CD4-positive, alpha-beta T cell treated with Interleukin-4 for 4 hours (primary cell): ENCODE measurements around the gene GOLGA5.

Experiments
- DNase-seq: peaks from one replicate; pipeline ENCODE4 v3.0.0-alpha.2; 2020

GOLGA5 gene

GRCh38 chr14:92883066-92883465 lies 89.0 kb downstream of the GOLGA5 start:
- DNase-seq = no peak

DNA sequence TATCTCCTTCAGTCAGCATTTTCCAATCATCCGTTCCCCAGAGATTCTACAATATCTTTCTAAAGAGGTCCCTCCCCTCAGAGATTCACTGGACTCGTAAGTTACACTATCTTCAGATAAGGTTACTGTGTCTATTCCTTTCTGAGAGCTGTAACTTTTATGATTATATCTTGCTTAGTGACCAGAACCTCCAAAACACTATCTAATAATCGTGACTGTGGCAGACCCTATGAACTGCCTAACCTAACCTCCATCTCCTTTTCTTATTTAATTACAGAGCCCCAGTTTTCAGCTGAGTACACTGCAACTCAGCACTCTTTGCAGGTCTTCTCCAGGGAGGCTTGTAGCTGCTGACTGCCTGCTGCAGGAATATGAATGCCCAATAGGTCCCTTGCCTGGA lies 90.3 kb downstream of the GOLGA5 start:
- no peak for DNase-seq

DNA sequence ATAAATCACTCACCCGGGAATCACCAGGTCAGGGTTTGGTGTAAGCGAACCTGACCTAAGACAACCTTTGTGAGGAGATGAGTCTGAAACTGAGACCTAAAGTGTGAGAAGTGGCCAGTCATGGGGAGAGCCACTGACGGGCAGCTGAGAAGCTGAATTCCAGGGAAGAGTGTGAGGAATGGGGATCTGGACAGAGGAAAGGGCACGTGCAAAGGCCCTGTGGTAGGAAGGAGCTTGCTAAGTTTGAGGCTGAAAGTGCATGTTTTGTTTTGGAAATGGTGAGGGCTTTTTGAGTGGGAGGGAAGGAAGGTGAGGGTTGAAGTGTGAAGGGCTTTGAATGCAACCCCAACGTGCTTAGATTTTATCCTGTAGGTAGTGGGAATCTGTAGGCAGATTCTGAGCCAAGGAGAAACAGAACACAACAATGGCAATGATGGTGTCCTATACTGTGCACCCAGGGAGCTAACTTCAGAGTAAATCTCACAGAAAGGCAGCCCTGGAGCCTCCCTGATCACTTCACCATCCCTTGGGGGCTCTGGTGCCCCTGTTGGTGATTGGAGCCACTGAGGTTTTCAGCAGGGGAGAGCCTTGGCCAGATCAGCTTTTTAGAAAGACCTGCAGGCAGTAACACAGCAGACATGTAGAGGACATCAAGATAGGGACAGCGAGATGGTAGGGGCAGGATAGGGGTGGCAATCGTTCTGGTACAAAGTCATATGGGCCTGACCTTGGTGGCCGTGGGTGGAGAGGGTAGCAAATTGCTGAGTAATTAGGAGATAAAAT lies 91.4 kb downstream of the GOLGA5 start:
- DNase-seq = no peak

DNA sequence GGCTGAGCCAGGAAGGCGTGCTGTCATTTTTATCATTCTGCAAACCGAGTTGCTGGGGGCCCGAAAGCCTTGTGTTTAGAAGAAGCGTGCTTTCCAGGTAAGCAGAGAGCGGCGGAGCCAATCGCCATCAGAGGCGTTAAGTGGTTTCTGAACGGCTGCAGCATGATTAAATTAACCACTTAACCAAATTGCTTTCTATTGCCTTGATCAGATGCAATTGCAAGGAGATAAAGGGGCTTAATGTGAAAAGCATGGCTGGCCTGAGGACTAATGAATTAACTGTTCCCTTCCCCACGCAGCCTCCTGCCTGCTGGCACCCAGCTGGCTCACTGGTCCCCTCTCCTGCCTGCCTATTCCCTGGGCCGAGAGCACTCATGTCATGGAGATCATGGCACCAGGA lies 92.2 kb downstream of the GOLGA5 start:
- no peak for DNase-seq

DNA sequence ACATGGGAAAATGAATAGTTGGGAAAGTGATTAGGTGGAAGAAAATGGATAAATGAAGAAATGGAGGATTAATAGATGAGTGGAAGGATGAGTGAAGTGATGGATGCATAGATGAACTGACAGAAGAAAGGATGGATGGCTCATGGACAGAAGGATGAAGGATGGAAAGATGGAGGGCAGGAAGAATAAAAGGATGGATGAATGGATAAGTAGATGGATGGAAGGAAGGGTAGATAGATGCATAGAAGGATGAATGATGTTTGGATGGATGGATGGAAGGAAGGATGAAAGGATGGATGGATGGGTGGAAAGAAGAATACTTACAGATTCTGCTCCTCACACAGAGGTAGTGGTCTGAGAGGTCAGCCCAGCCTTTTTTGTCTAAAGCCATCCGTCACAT lies 93.1 kb downstream of the GOLGA5 start:
- no peak for DNase-seq

- no peak for DNase-seq
These were observed 94.8 kb downstream of the GOLGA5 start for GRCh38 chr14:92888896-92889295.
